ENCODE data around the gene RFESD. TPM values are rescaled to one million over a fixed set of nuclear protein-coding genes. Genes with fewer than 3 reads are reported as not detected.

The RFESD gene
- total and polyA plus RNA-seq, 12 donors: 2.4 to 5.3 (median 3.9) TPM

DNA sequence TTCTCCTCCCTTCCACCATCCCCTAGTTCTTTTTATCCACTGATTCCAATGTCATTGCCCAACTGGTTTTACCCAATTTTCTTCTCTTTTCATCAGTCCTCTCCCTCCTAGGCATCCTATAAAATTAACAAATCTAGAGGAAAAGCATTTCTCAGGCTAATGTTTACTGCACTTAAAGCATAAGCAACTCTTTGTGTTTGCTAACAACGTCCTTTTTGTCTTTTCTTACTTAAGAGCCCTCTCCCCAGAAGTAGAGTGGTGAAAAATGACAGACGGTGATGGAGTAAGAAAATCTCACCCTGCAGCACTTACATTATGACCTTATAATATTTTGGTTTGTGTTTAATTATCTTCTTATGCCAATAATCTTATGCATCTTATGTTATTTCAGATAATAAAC is 37.8 kb downstream of the RFESD start:
- Histone ChIP-seq H3K27ac (no peak overlapping the region), H3K4me1 (peaks cover 0 to 3% (median 0%) of the 10 kb centered on the region in 9 donors), H3K9me3 (no peaks in the 10 kb centered on the region), H3K36me3 (no peaks in the 10 kb centered on the region), H3K27me3 (no peaks in the 10 kb centered on the region), H3K4me3 (no peak overlapping the region)
- TF ChIP-seq, protein P1, sequence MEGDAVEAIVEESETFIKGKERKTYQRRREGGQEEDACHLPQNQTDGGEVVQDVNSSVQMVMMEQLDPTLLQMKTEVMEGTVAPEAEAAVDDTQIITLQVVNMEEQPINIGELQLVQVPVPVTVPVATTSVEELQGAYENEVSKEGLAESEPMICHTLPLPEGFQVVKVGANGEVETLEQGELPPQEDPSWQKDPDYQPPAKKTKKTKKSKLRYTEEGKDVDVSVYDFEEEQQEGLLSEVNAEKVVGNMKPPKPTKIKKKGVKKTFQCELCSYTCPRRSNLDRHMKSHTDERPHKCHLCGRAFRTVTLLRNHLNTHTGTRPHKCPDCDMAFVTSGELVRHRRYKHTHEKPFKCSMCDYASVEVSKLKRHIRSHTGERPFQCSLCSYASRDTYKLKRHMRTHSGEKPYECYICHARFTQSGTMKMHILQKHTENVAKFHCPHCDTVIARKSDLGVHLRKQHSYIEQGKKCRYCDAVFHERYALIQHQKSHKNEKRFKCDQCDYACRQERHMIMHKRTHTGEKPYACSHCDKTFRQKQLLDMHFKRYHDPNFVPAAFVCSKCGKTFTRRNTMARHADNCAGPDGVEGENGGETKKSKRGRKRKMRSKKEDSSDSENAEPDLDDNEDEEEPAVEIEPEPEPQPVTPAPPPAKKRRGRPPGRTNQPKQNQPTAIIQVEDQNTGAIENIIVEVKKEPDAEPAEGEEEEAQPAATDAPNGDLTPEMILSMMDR (IDR thresholded peaks at IDR 0.05): no peak
- WGBS, 2 donors: 88 to 94% methylated on average over 2 of the region's 2 CpGs
- ATAC-seq: no peak
- no peak for DNase-seq
- intact Hi-C loops (cut with DNase I): no loop called here

DNA sequence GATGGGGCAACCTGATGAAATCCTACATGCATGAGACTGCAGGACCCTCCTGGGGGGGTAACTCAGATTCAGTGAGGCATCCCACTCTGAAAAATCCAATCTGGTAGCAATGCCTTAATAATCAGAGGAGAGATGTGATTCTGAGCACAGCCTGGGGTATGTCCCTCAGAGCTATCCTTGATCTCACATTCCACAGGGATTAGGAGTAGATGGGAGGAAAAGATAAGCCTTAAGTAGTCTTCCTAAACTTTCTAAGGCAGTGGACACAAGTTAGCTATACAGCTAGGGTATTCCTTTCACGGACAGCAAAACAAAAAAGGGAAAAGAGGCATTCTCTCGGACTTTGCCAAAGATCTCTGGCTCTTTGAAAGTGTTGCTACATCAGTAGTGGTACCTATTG is 40.1 kb downstream of the RFESD start:
- no peak overlapping the region for H3K27ac ChIP-seq
- no peak for DNase-seq
- H3K27me3 ChIP-seq: no peaks in the 10 kb centered on the region
- H3K36me3 ChIP-seq: no peaks in the 10 kb centered on the region
- TF ChIP-seq, protein P1 (IDR thresholded peaks at IDR 0.05): no peak
- H3K9me3 ChIP-seq: peaks cover 0 to 2% (median 0%) of the 10 kb centered on the region in 11 donors
- H3K4me1 ChIP-seq: peaks cover 0 to 3% (median 0%) of the 10 kb centered on the region in 9 donors
- WGBS, 2 donors: 65 to 77% methylated on average over 2 of the region's 2 CpGs
- intact Hi-C loops (cut with DNase I): no loop called here
- H3K4me3 ChIP-seq: no peak overlapping the region
- no peak for ATAC-seq

DNA sequence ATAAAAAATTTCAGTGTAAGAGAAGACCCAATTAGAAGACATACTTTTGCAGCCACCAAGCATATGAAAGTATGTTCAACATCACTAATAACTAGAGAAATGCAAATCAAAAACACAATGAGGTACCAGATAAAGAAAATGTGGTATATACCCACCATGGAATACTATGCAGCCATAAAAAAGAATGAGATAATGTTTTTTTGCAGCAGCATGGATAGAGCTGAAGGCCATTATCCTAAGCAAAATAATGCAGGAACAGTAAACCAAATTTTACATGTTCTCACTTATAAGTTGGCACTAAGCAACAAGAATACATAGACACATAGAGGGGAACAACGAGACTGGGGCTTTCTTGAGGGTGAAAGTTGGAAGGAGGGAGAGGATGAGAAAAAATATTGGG is 43.1 kb downstream of the RFESD start:
- ATAC-seq (no peak), DNase-seq (no peak)
- no peaks in the 10 kb centered on the region for H3K27me3 ChIP-seq
- H3K4me3 ChIP-seq: no peak overlapping the region
- H3K27ac ChIP-seq: no peak overlapping the region
- H3K36me3 ChIP-seq: no peaks in the 10 kb centered on the region
- intact Hi-C loops (cut with DNase I): no loop called here
- no peaks in the 10 kb centered on the region for H3K4me1 ChIP-seq
- H3K9me3 ChIP-seq: peaks cover 0 to 2% (median 0%) of the 10 kb centered on the region in 11 donors
- WGBS, 2 donors: 96 to 100% methylated on average over 1 of the region's 1 CpG
- TF ChIP-seq, protein P1 (IDR thresholded peaks at IDR 0.05): no peak

DNA sequence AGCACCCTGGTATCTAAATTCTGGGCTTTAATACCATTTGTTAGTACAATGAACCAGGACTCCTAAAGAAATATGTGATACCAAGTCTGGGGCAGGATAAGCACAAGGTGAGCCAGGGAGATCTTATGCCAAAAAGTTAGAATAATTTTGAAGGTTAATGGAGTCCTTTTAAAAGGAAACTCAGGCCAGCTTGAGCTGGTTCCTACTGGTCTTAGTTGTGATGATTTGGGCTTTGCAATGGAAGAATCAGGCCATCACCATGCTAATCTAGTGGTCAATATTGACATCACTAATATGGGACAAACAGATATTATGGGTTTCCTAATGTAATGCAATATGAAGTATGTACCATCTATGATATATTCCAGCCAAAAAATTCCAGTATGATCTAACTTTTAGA is 43.8 kb downstream of the RFESD start:
- no peak overlapping the region for H3K4me3 ChIP-seq
- DNase-seq (no peak), ATAC-seq (no peak)
- intact Hi-C loops (cut with DNase I): no loop called here
- H3K36me3 ChIP-seq: no peaks in the 10 kb centered on the region
- peaks cover 0 to 2% (median 0%) of the 10 kb centered on the region in 11 donors for H3K9me3 ChIP-seq
- TF ChIP-seq, protein P1 (IDR thresholded peaks at IDR 0.05): no peak
- no peak overlapping the region for H3K27ac ChIP-seq
- no peaks in the 10 kb centered on the region for H3K4me1 ChIP-seq
- no peaks in the 10 kb centered on the region for H3K27me3 ChIP-seq
